Transverse colon (tissue), 4 donors: ENCODE results near the gene ATP23. TPM values are rescaled to one million over a fixed set of nuclear protein-coding genes. Genes with fewer than 3 reads are reported as not detected.

Experiments used
- DNase-seq: peaks from one replicate; pipeline ENCODE4 v3.0.0-alpha.2; 2019
- H3K27ac ChIP-seq, 4 donors: fragments of 200-600 bp; sonication (generic); 2 replicates each; pipeline ENCODE4 v1.5.1; 2016 to 2018; ENCODE audit warnings: inconsistent platforms in 4 of 4
- H3K27me3 ChIP-seq: fragments of 200-600 bp; sonication (generic); 2 replicates; pipeline ENCODE4 v1.5.1; 2017; ENCODE audit warnings: inconsistent platforms
- H3K36me3 ChIP-seq, 4 donors: fragments of 200-600 bp; sonication (generic); 2 replicates each; pipeline ENCODE4 v1.5.1; 2017 to 2019; ENCODE audit warnings: inconsistent platforms in 4 of 4
- H3K4me1 ChIP-seq, 4 donors: fragments of 200-600 bp; sonication (generic); 2 replicates each; pipeline ENCODE4 v1.5.1; 2017 to 2020; ENCODE audit warnings: inconsistent platforms in 4 of 4
- H3K4me3 ChIP-seq, 4 donors: fragments of 200-600 bp; sonication (generic); 1 replicate in 1 of 4; 2 replicates in 3 of 4; pipeline versions ENCODE4 v1.5.1 to v1.6.1; 2017 to 2019; ENCODE audit warnings: inconsistent platforms in 4 of 4
- H3K9me3 ChIP-seq, 2 donors: fragments of 200-600 bp; sonication (generic); 2 replicates each; pipeline ENCODE4 v1.5.1; 2017 to 2019; ENCODE audit warnings: inconsistent platforms in 2 of 2
- EP300 ChIP-seq: sonication (generic); formaldehyde crosslinking; IDR thresholded peaks from one replicate; pipeline ENCODE4 v1.6.1; 2017; ENCODE audit warnings: antibody characterized with exemption, low read depth
- POLR2A ChIP-seq: fragments of 450-650 bp; IDR thresholded peaks from one replicate; pipeline ENCODE4 v1.6.1; 2016; ENCODE audit warnings: antibody characterized with exemption, mild to moderate bottlenecking, moderate library complexity
- POLR2AphosphoS5 ChIP-seq, 3 donors: sonication (generic); formaldehyde crosslinking; IDR thresholded peaks; one replicate each; pipeline ENCODE4 v1.6.1; 2016; ENCODE audit warnings: antibody characterized with exemption in 3 of 3
- WGBS, 2 donors: methylation state at CpG; one replicate each; pipeline ENCODE4 v1.1.5; 2018; ENCODE audit warnings: low coverage in 1 of 2; 5-methylcytosine and 5-hydroxymethylcytosine counted together
- in situ Hi-C, 4 donors: fragments of 200-750 bp; cut with MboI; loops; one replicate each; pipeline versions ENCODE4 v1.15.0 to v1.15.1; 2017; ENCODE audit warnings: low sequenced_read_pairs in 3 of 4, low pct_ligation_motif_present in 1 of 4, low pct_unique_long_range_greater_than_20kb in 1 of 4
- intact Hi-C: fragments of 100-400 bp; cut with DNase I; formaldehyde crosslinking; loops from one replicate; pipeline ENCODE4 v1.15.1; 2023; ENCODE audit warnings: low total_unique reads
- total RNA-seq, 4 donors: library from RNA; depleted of rRNA; stranded (reverse); fragments of >200 nt; gene quantifications; one replicate each; pipeline ENCODE4 v1.1.0, GENCODE V29; 2016
- TF ChIP-seq, protein P1 (sequence below), 5 experiments: fragments of 200-600 bp in 3 of 5; fragments of 450-650 bp in 2 of 5; sonication (generic) in 3 of 5; IDR thresholded peaks; 1 replicate in 2 of 5; 2 replicates in 3 of 5; pipeline ENCODE4 v1.5.1; 2016 to 2017; ENCODE audit warnings: antibody characterized with exemption in 5 of 5, inconsistent platforms in 3 of 5, mild to moderate bottlenecking in 2 of 5, moderate library complexity in 1 of 5

ATP23 gene
- total RNA-seq, 4 donors from 2014 or later: 0.80 to 41.8 (median 24.5) TPM

DNA sequence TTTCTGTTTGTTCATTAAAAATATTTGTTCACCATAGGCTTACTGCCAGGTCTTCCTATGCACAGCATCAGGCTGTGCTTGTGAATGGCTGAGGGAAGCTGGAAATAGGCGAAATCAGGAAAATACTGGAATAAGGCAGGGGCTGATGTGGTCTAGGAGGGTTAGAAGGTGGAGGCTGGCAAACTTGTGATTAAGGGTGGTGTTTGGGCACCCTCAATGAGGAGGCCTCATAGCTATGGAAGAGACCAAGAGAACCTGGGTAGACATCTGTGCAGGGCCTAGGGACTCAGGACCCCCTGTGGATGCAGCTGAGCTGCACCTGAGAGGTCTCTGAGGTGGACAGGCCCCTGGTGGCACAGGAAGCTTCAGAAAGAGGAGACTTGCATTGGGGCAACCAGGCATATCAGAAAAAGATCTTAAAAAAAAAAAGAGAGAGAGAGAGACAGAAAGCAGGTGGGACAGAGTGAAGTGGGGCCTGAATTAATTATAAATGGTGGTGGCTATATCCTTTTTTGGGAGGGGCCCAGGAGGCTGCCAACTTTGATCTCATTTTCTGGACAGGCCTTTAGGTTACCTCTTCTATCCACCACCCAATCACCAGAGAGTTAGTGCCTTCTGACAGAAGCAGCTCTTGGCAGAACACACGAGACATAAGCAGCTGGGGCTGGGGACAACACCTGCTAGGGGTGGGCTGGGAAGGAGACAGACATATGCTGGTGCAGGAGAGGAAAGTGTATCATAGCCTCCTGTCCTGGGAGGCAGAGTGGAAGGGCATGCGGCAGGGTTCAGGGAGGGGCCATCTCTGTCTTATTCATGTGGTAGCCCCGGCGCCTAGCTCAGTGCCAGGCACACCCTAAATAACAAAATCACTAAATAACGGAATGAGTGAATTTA lies 46.7 kb upstream of the ATP23 start:
- DNase-seq: no peak
- intact Hi-C loops: loop anchor here (5.0 kb wide), 1 partner anchor 52 kb away; no protein-coding TSS in a partner anchor
- H3K9me3 ChIP-seq: no peaks in the 10 kb centered on the region
- H3K4me1 ChIP-seq: peaks cover 86 to 95% (median 93%) of the 10 kb centered on the region in 4 donors
- H3K27ac ChIP-seq: peak overlapping the region; percentile 94 to 99 (median 96)
- in situ Hi-C loops: loop anchor here in 2 of 4 donors (5.0 to 10.0 kb wide), 2 partner anchors 47 to 50 kb away; partner anchors contain the start of gene CTDSP2 (in 2 of the 2)
- TF ChIP-seq POLR2A (no peak), POLR2AphosphoS5 (IDR thresholded peaks at IDR 0.05) (no peak), EP300 (no peak)
- TF ChIP-seq, protein P1, sequence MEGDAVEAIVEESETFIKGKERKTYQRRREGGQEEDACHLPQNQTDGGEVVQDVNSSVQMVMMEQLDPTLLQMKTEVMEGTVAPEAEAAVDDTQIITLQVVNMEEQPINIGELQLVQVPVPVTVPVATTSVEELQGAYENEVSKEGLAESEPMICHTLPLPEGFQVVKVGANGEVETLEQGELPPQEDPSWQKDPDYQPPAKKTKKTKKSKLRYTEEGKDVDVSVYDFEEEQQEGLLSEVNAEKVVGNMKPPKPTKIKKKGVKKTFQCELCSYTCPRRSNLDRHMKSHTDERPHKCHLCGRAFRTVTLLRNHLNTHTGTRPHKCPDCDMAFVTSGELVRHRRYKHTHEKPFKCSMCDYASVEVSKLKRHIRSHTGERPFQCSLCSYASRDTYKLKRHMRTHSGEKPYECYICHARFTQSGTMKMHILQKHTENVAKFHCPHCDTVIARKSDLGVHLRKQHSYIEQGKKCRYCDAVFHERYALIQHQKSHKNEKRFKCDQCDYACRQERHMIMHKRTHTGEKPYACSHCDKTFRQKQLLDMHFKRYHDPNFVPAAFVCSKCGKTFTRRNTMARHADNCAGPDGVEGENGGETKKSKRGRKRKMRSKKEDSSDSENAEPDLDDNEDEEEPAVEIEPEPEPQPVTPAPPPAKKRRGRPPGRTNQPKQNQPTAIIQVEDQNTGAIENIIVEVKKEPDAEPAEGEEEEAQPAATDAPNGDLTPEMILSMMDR (IDR thresholded peaks at IDR 0.05): no peak
- no peaks in the 10 kb centered on the region for H3K27me3 ChIP-seq
- WGBS, 2 donors: 43 to 55% methylated on average over 5 to 6 of the region's 6 CpGs
- H3K4me3 ChIP-seq: no peak overlapping the region
- no peaks in the 10 kb centered on the region for H3K36me3 ChIP-seq

GRCh38 chr12:57895389-57896114 lies 45.8 kb upstream of the ATP23 start:
- in situ Hi-C loops: loop anchor here in 1 of 4 donors (10.0 kb wide), 1 partner anchor 51 kb away; the partner anchor contains the start of gene CTDSP2
- TF ChIP-seq POLR2AphosphoS5 (IDR thresholded peaks at IDR 0.05): no peak
- TF ChIP-seq EP300: no peak
- TF ChIP-seq POLR2A: no peak
- TF ChIP-seq, protein P1 (IDR thresholded peaks at IDR 0.05): no peak
- Histone ChIP-seq H3K4me1 (peaks cover 77 to 85% (median 84%) of the 10 kb centered on the region in 4 donors), H3K36me3 (no peaks in the 10 kb centered on the region), H3K4me3 (peak overlapping the region in 1 of 4 donors; percentile 65), H3K27me3 (no peaks in the 10 kb centered on the region), H3K27ac (peak overlapping the region; percentile 94 to 99 (median 96)), H3K9me3 (no peaks in the 10 kb centered on the region)
- no peak for DNase-seq
- intact Hi-C loops: loop anchor here (2.0 to 5.0 kb wide), 2 partner anchors 31 to 53 kb away; no protein-coding TSS in a partner anchor
- WGBS, 2 donors: 55 to 63% methylated on average over 3 to 5 of the region's 5 CpGs

- peak overlapping the region; percentile 94 to 99 (median 96) for H3K27ac ChIP-seq
- no peaks in the 10 kb centered on the region for H3K27me3 ChIP-seq
- peaks cover 72 to 80% (median 78%) of the 10 kb centered on the region in 4 donors for H3K4me1 ChIP-seq
- intact Hi-C loops: loop anchor here (2.0 to 5.0 kb wide), 2 partner anchors 31 to 54 kb away; no protein-coding TSS in a partner anchor
- TF ChIP-seq, protein P1 (IDR thresholded peaks at IDR 0.05): peak in 2 of 5 experiments; percentile 10 to 11
- TF ChIP-seq POLR2A: no peak
- no peak for TF ChIP-seq POLR2AphosphoS5 (IDR thresholded peaks at IDR 0.05)
- DNase-seq: no peak
- in situ Hi-C loops: loop anchor here in 1 of 4 donors (10.0 kb wide), 1 partner anchor 51 kb away; the partner anchor contains the start of gene CTDSP2
- H3K36me3 ChIP-seq: no peaks in the 10 kb centered on the region
- H3K9me3 ChIP-seq: no peaks in the 10 kb centered on the region
- H3K4me3 ChIP-seq: peak overlapping the region; percentile 41 to 65 (median 52)
- 17 to 18% methylated on average over 1 to 6 of the region's 6 CpGs for WGBS, 2 donors
These were observed 45.3 kb upstream of the ATP23 start for GRCh38 chr12:57896115-57896433.
